NCI-H187 treated with DMSO at 0.1 percent for 48 hours (cell line): Measurements from ENCODE around the gene SELENON.

Experiments used
- DNase-seq: peaks from one replicate; lab custom pipeline; 2025; lab: John Stamatoyannopoulos, UW

The SELENON gene

GRCh38 chr1:25864434-25864833, 64.4 kb downstream of the SELENON start:
- no peak for DNase-seq

- DNase-seq = no peak
Observed at GRCh38 chr1:25866288-25866687, 66.3 kb downstream of the SELENON start.

- DNase-seq = no peak
Observed at GRCh38 chr1:25867210-25867991, 67.4 kb downstream of the SELENON start.
